ENCODE measurements around the gene TMEM161A.
A peak's percentile ranks its signal among the peaks of the same experiment; 100 is the strongest.
"Not testable (repeated sequence)": the region's sequence is repeated elsewhere in the genome, so short reads cannot be mapped to it uniquely, and the experiment has no call there.

TMEM161A gene

DNA sequence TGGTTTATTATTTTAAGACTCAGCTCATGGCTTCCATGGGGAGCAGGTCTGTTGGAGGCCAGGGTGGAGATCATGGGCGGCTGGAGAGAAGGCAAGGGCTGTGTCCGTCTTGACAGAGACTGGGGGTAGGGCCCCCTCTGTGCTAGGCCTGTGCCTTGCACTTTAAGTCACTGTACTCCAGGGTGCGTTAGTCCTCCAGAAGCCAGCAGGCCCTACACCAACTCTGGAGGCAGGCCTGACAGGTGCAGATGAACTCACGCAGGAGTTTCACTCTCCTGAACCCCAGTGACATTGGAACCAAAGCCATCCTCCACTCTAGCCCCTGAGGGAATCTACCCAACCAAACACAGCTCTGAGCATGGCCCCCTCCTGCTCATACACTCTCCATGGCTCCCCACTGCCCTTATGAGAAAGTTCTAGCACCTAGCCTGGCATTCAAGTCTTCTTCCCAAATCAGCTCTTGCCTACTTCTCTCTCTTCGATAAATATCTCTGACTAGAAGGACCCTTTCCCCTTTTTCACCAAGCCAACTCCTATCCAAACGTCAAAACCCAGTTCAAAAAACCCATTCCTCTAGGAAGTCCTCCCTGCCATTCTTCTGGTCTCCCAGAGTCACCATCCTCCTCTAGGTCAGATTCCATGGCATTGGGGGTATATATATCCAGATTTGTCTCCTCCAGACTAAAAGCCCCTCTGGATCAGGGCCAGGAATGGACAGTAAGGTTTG is 16.7 kb upstream of the TMEM161A start:
- DNase-seq, result no peak

DNA sequence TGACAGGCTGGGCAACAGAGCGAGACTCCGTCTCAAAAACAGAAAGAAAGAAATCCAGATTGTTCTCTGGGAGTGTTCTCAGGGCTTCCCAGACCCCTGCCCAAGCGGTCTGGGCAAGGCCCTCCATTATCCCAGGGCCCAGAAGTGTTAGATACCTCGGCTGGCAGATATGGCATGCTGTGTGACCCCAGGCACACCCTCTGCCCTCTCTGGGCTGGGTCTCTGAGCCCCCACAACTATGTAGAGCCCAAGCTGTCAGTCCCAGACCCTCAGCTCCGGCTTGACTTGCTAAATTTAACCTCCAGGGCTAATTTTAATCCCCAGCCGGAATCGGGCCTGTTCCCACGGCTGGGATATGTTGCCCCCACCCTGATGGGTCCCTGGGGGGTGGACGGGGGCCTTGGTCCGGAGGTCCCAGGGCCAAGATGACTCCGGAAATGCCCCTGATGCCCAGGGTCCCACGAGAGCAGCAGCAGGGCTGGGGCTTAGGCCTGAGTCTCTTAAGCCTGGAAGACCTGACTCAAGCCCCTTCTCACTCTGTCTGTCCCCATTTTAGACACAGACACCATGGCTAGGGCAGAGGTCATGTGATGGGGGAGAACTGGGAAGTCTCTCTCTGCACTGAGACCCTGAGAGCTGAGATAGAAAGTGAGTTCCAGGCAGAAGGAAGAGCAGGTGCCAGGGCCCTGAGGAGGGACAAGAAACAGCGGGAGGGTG is 14.5 kb upstream of the TMEM161A start:
- no peak for DNase-seq

DNA sequence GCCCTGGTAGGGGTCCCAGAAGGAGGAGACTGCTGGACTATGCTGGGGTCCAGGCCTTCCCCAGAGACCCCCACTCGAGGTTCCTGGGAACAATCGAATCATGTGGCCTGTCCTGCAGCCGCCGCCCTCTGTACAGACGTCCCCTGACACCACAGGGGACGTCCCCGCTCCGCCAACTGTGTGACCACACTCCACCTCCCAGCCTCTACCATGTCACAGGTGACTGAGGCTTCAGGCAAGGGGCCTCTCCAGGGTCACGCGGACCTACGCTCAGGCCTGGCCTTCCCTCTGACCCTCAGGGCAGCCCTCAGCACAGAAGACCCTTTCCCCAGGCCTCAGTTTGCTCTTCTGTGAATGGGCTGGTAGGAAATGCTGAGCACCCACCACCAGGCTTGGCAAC is 13.1 kb upstream of the TMEM161A start:
- DNase-seq, result no peak

DNA sequence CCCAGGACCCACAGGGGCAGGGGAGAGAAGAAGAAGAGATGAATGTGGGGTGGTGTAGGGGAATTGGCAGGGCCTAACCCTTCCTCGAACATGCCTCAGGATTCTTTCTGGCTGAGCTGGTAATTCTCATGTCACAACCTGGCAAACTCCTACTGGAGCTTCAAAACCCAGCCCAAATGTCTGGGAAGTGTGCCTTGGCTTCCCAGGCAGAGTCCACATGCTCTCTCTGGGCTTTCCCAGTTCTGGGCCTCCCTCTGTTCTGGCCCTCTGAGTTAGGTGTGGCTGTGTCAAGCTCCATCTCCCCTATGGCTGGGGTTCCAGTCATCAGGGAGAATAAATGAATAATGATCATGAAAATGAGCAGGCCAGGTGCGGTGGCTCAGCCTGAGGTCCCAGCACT is 11.2 kb upstream of the TMEM161A start:
- DNase-seq, result no peak

DNA sequence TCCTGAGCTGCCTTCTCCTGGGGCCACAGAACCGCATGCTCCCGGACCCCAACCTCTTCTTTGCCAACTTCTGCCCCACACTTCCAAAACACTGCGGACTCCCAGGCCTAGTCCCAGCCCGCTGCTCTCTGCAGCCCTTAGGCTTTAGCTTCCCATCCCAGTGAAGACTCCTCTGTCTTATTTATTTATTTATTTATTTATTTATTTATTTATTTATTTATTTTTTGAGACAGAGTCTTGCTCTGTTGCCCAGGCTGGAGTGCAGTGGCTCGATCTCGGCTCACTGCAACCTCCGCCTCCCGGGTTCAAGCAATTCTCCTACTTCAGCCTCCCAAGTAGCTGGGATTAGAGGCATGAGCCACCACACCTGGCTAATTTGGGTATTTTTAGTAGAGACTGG is 10.2 kb upstream of the TMEM161A start:
- not testable (repeated sequence) for DNase-seq

DNA sequence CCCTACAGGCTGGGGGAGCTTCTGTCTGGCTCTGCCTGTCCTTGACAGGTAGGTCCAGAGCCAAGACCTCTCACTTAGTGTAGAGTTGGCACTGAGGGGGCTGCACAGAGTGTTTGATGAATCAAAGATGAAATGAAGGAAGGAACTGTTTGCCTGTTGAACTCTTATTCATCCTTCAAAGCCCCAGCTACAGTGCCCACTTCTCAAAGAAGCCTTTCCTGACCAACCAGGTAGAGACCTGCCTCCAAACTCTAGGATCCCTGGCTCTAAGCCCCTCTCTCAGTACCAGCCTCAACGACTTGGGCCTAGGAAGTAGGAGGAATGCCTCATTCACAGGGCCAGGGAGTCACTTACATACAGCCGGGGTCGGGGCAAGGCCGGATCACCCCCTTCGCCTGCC is 9.1 kb upstream of the TMEM161A start:
- no peak for DNase-seq

DNA sequence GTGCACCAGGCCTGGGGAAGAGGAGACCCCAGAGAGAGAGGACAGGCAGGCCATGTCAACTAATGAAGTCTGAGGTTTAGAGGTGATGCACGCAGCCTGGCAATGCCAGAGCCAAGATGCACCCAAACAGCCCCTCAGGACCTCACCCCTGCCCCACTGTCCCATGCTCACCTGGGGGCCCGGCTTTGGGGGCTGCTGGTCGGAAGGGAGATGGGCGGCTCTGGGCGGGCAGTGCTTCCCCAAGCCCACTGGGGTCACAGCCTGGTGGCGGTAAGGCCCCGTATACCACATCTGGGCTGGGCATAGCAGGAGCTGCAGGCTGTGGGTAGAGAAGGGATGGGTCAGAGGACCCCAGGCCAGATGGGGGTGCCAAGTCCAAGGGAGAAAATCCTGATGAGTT is 8.6 kb upstream of the TMEM161A start:
- DNase-seq, result no peak

DNA sequence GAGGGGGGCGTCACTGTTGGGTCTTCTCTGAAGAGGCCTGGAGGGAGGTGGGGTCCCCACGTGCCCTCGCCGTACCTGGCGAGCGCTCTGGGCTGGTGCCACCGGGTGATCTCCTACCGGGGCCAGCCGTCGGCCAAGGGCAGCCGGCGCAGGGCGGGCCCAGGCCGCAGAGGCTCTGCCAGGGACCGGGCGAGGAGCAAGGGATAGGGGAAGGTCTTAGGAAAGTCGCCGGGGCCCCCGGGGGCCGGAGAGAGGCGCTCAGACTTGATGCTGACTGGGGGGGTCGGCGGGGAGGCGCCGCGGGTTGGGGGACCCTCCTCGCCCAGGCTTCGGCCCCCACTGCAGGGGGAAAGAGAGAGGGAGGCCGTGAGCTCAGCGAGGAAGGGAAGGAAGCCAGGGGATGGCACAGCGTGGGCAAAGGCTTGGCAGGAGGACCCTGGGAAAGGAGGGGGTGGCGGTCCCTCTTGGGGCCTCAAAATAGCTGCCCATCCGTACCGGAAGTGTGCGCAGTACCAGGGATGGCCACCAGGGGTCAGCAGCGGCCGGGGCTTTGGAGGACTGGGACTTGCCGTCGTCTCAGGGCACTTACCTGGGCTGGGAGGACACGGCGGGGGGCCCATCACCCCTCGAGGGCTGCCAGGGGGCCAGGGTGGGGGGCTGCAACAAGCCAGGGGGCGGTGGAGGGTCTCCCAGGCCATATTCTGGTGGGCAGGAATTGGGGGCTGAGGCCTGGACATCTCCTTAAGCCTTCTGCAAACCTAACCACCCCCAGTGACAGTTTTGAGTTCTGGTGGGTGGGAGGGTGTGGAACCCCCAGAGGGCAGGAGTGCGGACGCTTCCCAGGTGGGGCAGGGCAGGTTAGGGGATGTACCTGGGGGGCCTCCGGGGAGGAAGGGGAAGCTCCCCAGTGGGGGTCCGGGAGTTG is 7.7 kb upstream of the TMEM161A start:
- peak; percentile 59 for DNase-seq

DNA sequence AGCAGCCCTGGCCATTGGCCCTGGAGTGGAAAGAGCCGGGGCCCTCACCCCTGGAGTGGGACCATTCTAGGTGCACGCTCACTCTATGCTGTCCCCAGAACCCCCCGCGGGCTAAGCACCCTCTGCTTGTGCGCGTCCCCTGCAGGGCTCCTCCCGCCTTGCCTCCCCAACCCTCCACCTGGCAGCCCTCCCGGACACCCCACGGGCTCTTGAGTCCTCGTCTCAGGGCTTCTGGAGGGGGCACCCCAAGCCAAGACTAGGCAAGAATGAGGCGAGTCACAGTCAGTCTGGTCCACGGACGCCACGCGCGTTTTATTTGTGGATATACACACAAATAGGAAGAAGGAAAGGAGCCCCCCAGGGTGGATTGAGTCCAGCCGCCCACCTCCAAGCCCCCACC is 7.0 kb upstream of the TMEM161A start:
- no peak for DNase-seq

DNA sequence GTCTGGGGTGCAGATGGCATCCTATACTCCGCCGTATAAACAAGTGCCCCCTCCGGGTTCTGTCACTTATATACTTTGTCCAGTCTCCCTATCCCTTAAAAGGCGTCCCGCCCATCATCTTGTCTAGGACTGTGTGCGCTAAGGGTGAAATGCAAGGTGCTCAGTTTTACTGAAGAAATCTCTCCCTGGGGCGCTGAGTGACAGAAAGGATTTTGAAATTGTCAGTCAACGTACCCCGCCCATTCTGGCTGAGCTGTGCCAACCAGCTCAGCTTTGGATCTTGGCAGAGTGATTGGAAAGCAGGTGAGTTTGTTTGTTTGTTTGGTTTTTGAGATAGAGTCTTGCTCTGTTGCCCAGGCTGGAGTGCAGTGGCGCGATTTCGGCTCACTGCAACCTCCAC is 4.1 kb upstream of the TMEM161A start:
- no peak for DNase-seq

DNA sequence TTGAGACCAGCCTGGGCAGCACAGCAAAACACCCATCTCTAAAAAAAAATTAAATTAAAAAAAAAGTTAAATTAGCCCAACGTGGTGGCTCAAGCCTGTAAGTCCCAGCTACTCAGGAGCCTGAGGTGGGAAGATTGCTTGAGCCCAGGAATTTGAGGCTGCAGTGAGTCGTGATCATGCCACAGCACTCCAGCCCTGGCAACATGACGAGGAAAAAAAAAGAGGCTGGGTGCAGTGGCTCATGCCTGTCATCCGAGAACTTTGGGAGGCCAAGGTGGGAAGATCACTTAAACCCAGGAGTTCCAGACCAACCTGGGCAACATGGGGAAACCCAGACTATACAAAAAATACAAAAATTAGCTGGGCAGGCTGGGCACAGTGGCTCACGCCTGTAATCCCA is 2.2 kb upstream of the TMEM161A start:
- DNase-seq, result no peak

DNA sequence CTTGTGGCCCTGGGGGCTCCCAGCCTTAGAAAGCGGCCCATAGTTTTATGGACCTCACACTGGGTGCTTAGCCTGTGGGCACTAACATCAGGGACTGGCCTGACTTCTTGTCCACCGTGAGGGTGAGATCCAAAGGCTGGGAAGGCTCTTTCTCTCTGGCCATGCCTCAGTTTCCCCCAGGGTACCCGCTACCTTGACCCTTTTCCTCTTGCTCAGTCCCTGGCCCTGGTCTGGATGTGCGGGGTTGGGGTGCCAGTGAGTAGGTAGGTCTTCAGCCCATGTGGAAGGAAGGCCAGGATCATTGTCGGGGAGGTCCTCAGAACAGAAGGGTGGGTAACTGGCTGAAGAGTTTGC is 1.6 kb upstream of the TMEM161A start:
- DNase-seq, result no peak

DNA sequence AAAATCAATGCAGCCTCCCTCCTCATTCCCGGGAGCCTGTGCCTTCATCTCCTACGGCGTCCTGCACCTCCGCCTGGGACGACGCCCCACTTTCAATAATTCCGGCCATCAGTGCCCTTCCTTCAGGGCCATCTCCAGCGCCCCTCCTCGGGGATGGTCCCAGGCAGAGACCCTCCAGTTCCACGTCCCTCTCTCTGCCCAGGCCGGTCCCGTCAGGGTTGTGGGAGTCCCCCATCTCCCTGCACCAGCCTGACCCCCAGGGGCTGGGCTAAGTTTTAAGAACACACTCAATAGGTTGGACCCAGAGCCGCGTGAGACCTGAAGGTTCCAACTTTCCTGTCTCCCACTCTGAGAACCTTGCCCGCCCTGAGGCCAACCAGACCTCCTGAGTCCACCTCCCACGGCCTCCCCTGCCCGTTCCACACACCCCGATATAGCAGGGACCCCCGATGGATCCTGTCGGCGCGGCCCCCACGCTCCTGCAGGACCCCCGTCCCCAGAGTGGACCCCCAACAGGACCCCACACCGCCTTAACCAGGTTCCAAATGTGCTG is 646 bp downstream of the TMEM161A start:
- no peak for DNase-seq

DNA sequence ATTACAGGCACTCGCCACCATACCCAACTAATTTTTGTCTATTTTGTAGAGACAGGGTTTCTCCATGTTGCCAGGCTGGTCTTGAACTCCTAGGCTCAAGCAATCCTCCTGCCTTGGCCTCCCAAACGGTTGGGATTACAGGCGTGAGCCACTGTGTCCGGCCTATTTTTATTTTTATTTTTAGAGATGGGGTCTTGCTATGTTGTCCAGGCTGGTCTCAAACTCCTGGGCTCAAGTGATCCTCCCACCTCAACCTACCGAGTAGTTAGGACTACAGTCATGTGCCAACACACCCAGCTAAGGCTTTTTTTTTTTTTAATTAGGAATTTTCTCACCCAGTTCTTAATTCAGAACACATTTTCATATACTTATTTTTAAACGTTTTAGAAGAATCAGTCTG is 2.6 kb downstream of the TMEM161A start:
- DNase-seq, result not testable (repeated sequence)

DNA sequence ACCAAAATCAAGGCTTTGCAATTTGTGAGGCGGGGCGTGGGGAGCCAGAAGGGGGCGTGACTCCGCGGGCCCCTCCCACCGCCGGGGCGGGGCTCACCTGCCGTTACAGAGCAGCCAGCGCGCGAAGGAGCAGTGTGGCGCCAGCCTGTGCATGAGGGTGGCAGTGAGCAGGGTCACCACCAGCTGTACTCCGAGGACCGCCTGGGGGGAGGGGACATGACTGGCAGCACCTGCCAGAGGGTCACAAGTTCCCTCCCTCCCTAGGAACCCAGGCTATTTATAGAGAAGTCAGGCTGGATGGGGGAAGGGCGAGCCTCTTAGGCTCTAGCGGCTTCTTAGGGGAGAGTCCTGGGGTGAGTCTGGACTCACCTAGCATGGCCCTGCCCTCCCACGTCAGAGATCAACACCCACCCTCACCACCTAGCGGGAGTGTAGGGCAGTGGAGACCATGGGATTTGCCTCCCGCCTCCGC is 3.6 kb downstream of the TMEM161A start:
- DNase-seq, result peak; percentile 48

DNA sequence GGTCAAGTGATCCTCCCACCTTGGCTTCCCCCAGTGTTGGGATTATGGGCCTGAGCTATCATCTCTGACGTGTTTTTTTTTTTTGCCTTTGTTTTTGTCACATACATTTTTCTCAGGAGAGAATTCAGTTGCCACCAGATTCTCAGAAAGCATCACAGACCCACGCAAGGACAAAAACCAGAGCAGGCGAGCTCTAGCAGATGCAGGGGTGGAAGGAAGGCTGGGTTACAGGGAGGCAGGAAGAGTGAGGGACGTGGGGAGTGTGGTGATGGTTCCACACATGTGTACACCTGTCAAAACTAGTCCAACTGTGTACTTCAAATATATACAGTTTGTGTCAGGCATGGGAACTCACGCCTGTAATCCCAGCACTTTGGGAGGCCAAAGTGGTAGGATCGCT is 4.3 kb downstream of the TMEM161A start:
- no peak for DNase-seq

DNA sequence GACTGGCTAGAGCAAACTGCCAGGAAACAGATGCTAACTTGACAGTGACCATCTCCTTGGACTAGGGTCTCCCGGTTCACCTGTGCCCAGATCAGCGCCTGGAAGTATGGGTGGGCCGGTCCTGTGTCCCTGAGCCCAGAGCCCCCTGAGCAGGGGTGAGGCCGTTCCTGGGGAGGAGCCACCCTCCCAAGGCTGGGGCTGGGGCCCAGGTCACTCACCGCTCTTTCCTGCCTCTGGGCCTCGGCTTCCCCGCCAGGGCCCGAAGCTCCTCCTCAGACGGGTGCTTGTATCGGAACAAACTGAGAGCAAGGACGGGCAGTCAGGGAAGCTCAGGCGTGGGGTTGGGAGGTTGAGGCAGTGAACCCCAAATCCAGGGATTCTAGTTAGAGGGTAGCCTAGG is 5.4 kb downstream of the TMEM161A start:
- DNase-seq, result no peak

DNA sequence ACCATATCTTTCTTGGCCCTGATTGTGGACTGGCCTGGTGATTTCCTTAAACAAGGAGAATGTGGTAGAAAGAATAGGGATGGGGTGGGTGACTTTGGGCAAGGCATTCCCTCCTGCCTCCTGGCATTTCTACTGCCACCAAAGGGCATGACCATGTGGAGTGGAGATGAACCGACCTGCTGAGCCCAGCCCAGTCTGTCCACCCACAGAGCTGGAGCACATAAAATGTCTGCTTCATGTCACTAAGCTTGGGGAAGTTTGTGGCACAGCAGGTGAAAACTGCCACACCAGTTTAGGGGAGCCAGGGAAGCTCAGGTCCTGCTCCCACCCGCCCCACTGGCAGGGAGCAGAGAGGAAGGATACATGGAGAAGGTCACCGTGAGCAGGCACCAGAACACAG is 6.3 kb downstream of the TMEM161A start:
- no peak for DNase-seq

DNA sequence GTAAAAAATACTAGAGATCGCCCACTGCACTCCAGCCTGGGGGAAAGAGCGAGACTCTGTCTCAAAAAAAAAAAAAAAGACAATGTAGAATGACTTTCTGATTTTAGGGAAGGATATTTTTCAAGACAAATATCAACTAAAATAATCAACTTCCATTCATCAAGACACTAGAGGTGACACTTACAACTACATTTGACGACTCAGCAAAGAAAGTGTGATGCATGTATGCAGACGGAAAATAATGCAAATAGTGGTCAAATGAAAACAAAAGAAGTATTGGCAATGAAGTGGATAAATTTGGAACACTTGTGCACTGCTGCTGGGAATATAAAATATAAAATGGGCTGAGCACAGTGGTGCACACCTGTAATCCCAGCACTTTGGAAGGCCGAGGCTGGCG is 12.2 kb downstream of the TMEM161A start:
- no peak for DNase-seq

DNA sequence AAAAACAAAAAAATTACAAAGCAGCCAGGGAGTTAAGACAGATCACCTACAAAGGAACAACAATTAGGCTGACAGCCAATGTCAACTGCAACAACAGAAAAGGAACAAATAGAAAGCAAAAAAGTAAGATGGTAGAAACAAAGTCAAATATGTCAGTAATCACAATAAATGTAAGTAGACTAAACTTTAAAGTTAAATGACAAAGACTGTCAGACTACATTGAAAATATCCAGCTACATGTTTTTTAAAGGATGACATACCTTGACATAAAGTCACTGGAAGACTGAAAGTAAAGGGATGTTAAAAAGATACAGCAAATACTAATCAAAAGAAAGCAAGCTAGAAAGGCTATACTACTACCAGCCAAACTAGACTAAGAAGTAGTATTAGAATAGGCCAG is 14.9 kb downstream of the TMEM161A start:
- no peak for DNase-seq

DNA sequence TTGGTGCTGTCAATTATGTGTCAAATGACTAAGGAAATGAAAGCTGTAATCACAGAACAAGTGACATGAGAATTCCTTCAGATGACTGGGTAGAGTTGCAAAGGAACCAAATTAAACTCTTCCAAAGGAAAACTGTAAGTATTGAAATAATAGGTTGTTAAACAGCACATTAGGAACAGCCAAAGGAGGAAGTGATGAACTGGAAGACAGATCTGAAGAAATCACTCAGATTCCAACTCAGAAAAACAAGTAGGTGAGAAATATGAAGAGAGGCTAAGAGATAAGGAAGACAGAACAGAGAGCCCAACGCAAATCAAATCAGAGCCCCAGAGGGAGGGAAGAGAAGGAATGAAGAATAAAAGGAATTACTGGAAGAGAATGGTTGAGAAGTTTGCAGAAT is 15.4 kb downstream of the TMEM161A start:
- no peak for DNase-seq

DNA sequence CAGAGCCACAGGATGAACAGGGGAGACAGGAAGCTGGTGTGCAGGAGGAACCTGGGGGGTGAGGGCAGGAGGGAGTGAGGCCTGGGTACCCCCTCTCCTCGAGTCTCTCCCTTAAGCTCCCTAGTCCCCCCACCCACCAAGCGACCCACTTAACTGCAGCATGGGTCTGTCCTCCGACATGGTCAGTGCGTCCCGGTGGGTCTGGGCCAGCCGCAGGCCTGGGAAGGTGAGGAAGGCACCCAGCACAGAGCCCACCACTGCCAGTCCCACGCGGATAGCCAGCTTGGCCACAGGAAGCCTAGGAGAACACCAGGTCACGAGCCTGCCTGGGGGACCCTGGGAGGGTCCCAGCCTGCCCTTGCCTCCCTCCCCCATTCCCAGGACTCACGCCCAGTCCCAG is 16.9 kb downstream of the TMEM161A start:
- DNase-seq, result no peak

All from MV-4-11 (cell line).